DOHH2 (cell line): Measurements from ENCODE around the gene CD34.

Source experiments
- CTCF ChIP-seq: fragments of 200-600 bp; sonication (generic); IDR thresholded peaks from one replicate; pipeline ENCODE4 v1.5.1; 2014; ENCODE audit warnings: antibody characterized with exemption, mild to moderate bottlenecking, low read depth, low read length; ENCODE audit not compliant: poor library complexity, severe bottlenecking
- EZH2phosphoT487 ChIP-seq: fragments of 200-600 bp; sonication (generic); IDR thresholded peaks from 2 replicates; pipeline ENCODE4 v1.6.1; 2017; ENCODE audit warnings: borderline replicate concordance, mild to moderate bottlenecking, antibody characterized with exemption, low read length, moderate library complexity, mixed read lengths

- TF ChIP-seq CTCF (no peak), EZH2phosphoT487 (no peak)
Observed at GRCh38 chr1:207941665-207942064, 30.7 kb upstream of the CD34 start.
